Measurements from ENCODE around the gene NUDT9. TPM values are rescaled to one million over a fixed set of nuclear protein-coding genes. Genes with fewer than 3 reads are reported as not detected.
"Not testable (repeated sequence)": the region's sequence is repeated elsewhere in the genome, so short reads cannot be mapped to it uniquely, and the experiment has no call there.

The NUDT9 gene
- total RNA-seq, 1 experiment from 2014 or later, result 16.8 TPM

DNA sequence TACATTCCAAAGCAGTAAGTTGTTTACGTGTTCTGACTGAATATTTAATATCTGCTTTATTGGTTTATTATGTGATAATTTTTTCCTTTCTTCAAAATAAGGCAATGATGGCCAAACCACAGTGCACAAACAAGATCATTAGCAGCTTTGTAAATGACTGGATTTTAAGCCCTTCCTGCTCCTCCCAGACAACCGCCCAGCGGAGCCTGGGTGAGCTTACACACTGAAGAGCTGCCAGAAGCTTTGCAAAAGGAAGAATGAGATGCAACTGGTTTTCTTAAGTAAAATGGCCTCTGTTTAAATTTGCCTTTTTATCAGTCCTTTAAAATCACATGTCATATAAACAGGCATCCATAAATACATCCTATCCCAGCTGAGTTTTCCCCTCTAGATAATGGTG, 54.6 kb downstream of the NUDT9 start:
- DNase-seq, result no peak
- TF ChIP-seq, protein P1, sequence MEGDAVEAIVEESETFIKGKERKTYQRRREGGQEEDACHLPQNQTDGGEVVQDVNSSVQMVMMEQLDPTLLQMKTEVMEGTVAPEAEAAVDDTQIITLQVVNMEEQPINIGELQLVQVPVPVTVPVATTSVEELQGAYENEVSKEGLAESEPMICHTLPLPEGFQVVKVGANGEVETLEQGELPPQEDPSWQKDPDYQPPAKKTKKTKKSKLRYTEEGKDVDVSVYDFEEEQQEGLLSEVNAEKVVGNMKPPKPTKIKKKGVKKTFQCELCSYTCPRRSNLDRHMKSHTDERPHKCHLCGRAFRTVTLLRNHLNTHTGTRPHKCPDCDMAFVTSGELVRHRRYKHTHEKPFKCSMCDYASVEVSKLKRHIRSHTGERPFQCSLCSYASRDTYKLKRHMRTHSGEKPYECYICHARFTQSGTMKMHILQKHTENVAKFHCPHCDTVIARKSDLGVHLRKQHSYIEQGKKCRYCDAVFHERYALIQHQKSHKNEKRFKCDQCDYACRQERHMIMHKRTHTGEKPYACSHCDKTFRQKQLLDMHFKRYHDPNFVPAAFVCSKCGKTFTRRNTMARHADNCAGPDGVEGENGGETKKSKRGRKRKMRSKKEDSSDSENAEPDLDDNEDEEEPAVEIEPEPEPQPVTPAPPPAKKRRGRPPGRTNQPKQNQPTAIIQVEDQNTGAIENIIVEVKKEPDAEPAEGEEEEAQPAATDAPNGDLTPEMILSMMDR (IDR thresholded peaks at IDR 0.05; ENCODE audit: unreplicated experiment), result no peak
- BruUV-seq (replicated peaks), result no TSS peak
- no peaks in the 10 kb centered on the region for H3K9me3 Mint-ChIP-seq (ENCODE audit: low read depth, unreplicated experiment)
- intact Hi-C loops (cut with micrococcal nuclease; ENCODE audit: unreplicated experiment), result no loop called here
- H3K36me3 Mint-ChIP-seq (ENCODE audit: insufficient read depth, unreplicated experiment), result no peaks in the 10 kb centered on the region
- H3K27me3 Mint-ChIP-seq (ENCODE audit: unreplicated experiment), result no peaks in the 10 kb centered on the region
- CTCF ChIA-PET, result no interaction called here
- H3K4me1 Mint-ChIP-seq (ENCODE audit: low read depth, unreplicated experiment), result no peaks in the 10 kb centered on the region
- H3K27ac Mint-ChIP-seq (ENCODE audit: unreplicated experiment), result no peak overlapping the region
- no peak overlapping the region for H3K4me3 Mint-ChIP-seq (ENCODE audit: low read depth, unreplicated experiment)

DNA sequence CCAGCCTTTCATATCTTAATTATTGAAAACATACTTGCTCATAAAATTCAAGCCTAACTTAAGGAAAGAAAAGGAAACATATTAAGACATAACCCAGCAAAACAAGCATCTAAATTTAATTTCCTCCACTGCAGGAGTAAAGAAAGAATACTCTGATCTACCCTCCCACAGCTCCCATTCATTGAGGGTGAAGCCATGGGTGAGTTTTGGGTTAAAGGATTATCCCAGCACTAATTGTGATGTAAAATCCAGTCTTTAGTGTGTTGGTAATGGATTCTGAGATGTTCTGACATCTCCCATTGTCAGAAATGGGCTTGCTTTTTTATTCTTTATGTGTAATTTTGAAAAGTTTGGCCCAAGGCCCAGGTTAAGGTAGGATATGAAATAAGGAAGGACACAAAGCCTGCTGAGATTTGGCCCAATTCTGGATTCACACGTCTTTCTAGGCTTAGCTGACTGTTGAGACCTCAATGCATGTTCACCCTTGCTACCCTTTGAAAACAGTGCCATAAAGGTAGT, 56.4 kb downstream of the NUDT9 start:
- no peaks in the 10 kb centered on the region for H3K4me1 Mint-ChIP-seq (ENCODE audit: low read depth, unreplicated experiment)
- H3K9me3 Mint-ChIP-seq (ENCODE audit: low read depth, unreplicated experiment), result no peaks in the 10 kb centered on the region
- intact Hi-C loops (cut with micrococcal nuclease; ENCODE audit: unreplicated experiment), result no loop called here
- no peak overlapping the region for H3K4me3 Mint-ChIP-seq (ENCODE audit: low read depth, unreplicated experiment)
- TF ChIP-seq, protein P1 (IDR thresholded peaks at IDR 0.05; ENCODE audit: unreplicated experiment), result no peak
- H3K27me3 Mint-ChIP-seq (ENCODE audit: unreplicated experiment), result no peaks in the 10 kb centered on the region
- no TSS peak for BruUV-seq (replicated peaks)
- H3K36me3 Mint-ChIP-seq (ENCODE audit: insufficient read depth, unreplicated experiment), result no peaks in the 10 kb centered on the region
- H3K27ac Mint-ChIP-seq (ENCODE audit: unreplicated experiment), result no peak overlapping the region
- CTCF ChIA-PET, result no interaction called here
- no peak for DNase-seq

DNA sequence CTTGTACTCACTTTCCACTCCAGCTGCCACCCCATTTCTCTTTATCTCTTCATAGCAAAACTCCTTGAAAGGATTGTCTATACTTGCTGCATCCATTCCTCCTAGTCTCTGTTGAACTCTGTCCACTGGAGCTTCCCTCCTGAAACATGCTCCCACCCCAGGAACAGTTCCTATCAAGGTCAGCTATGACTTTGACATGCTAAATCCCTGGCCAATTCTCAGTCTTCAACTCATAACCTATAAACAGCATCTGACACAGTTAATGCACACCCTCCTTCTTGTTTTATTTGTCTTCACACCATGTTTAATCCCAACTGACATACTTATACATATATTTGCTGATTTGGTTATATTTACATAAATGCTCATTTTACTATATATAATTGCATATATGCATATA, 59.0 kb downstream of the NUDT9 start:
- intact Hi-C loops (cut with micrococcal nuclease; ENCODE audit: unreplicated experiment), result no loop called here
- Mint-ChIP-seq H3K4me3 (ENCODE audit: low read depth, unreplicated experiment) (no peak overlapping the region), H3K27me3 (ENCODE audit: unreplicated experiment) (no peaks in the 10 kb centered on the region), H3K36me3 (ENCODE audit: insufficient read depth, unreplicated experiment) (no peaks in the 10 kb centered on the region), H3K27ac (ENCODE audit: unreplicated experiment) (no peak overlapping the region), H3K4me1 (ENCODE audit: low read depth, unreplicated experiment) (no peaks in the 10 kb centered on the region), H3K9me3 (ENCODE audit: low read depth, unreplicated experiment) (no peaks in the 10 kb centered on the region)
- BruUV-seq (replicated peaks), result no TSS peak
- CTCF ChIA-PET, result no interaction called here
- DNase-seq, result no peak
- TF ChIP-seq, protein P1 (IDR thresholded peaks at IDR 0.05; ENCODE audit: unreplicated experiment), result no peak

DNA sequence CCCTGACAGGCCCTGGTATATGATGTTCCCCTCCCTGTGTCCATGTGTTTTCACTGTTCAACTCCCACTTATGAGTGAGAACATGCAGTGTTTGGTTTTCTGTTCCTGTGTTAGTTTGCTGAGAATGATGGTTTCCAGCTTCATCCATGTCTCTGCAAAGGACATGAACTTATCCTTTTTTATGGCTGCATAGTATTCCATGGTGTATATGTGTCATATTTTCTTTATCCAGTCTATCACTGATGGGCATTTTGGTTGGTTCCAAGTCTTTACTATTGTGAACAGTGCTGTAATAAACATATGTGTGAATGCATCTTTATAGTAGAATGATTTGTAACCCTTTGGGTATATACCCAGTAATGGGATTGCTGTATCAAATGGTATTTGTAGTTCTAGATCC, 60.9 kb downstream of the NUDT9 start:
- BruUV-seq (replicated peaks); H3K27ac Mint-ChIP-seq (ENCODE audit: unreplicated experiment); DNase-seq; H3K9me3 Mint-ChIP-seq (ENCODE audit: low read depth, unreplicated experiment); H3K4me1 Mint-ChIP-seq (ENCODE audit: low read depth, unreplicated experiment); CTCF ChIA-PET; H3K4me3 Mint-ChIP-seq (ENCODE audit: low read depth, unreplicated experiment); H3K36me3 Mint-ChIP-seq (ENCODE audit: insufficient read depth, unreplicated experiment); H3K27me3 Mint-ChIP-seq (ENCODE audit: unreplicated experiment); intact Hi-C loops (cut with micrococcal nuclease; ENCODE audit: unreplicated experiment): not testable (repeated sequence)

DNA sequence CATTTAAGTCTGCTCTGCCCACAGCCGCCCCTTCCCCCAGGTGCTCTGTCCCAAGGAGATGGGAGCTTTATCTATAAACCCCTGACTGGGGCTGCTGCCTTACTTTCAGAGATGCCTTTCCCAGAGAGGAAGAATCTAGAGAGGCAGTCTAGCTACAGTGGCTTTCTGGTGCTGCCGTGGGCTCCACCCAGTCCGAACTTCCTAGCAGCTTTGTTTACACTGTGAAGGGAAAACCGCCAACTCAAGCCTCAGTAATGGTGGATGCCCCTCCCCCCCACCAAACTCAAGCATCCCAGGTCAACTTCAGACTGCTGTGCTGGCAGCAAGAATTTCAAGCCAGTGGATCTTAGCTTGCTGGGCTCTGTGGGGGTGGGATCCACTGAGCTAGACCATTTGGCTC, 66.3 kb downstream of the NUDT9 start:
- H3K27ac Mint-ChIP-seq (ENCODE audit: unreplicated experiment); H3K4me3 Mint-ChIP-seq (ENCODE audit: low read depth, unreplicated experiment); DNase-seq; H3K36me3 Mint-ChIP-seq (ENCODE audit: insufficient read depth, unreplicated experiment); H3K27me3 Mint-ChIP-seq (ENCODE audit: unreplicated experiment); BruUV-seq (replicated peaks); H3K9me3 Mint-ChIP-seq (ENCODE audit: low read depth, unreplicated experiment); H3K4me1 Mint-ChIP-seq (ENCODE audit: low read depth, unreplicated experiment); intact Hi-C loops (cut with micrococcal nuclease; ENCODE audit: unreplicated experiment): not testable (repeated sequence)
- CTCF ChIA-PET, result interaction anchor here (0.6 kb wide), 1 partner anchor 803 kb away, joined by 6 read pairs; no protein-coding TSS in a partner anchor
